A549 (cell line): ENCODE results near the gene STX18. TPM values are rescaled to one million over a fixed set of nuclear protein-coding genes. Genes with fewer than 3 reads are reported as not detected.

Source experiments
- ATAC-seq, 2 experiments: fragments of 200-7000 bp in 1 of 2; fragments of >200 bp in 1 of 2; cut with Nextera tagmentation in 1 of 2; cut with Tn5 transposase in 1 of 2; 3 replicates each; pipeline versions ENCODE4 v1.8.0 to v1.9.1; 2018 to 2020; ENCODE audit warnings: mild to moderate bottlenecking in 1 of 2, moderate library complexity in 1 of 2
- CTCF ChIA-PET: fragments of 300-600 bp; sonication (Branson Sonifier 250); formaldehyde crosslinking; extraction: SDS; loops from one replicate; lab custom pipeline; 2021; ENCODE audit warnings: antibody characterized with exemption, inconsistent platforms; lab: Yijun Ruan, JAX
- POLR2A ChIA-PET: fragments of 350-600 bp; formaldehyde crosslinking; extraction: SDS; loops from one replicate; lab custom pipeline; 2021; ENCODE audit warnings: antibody characterized with exemption, inconsistent platforms; lab: Yijun Ruan, JAX
- DNase-seq, 2 experiments: peaks; one replicate each; pipeline versions ENCODE4 v3.0.0 to v3.0.0-alpha.2; 2011 to 2016; ENCODE audit warnings: low read depth in 1 of 2, low spot score in 1 of 2
- FAIRE-seq: peaks from 2 replicates; lab custom pipeline; 2011; peaks lifted over from hg19 to GRCh38; lab: Jason Lieb, UNC
- H3K27ac ChIP-seq, 2 experiments: fragments of >200 bp; sonication (Bioruptor Twin); formaldehyde crosslinking; 3 replicates each; pipeline ENCODE4 v1.5.1; 2016 to 2017
- H3K4me1 ChIP-seq: fragments of >200 bp; sonication (Bioruptor Twin); formaldehyde crosslinking; 3 replicates; pipeline ENCODE4 v1.6.1; 2016
- H3K4me2 ChIP-seq: fragments of >200 bp; sonication (Bioruptor Twin); formaldehyde crosslinking; 3 replicates; pipeline ENCODE4 v1.6.1; 2016
- H3K4me3 ChIP-seq: fragments of >200 bp; sonication (Bioruptor Twin); formaldehyde crosslinking; 3 replicates; pipeline ENCODE4 v1.5.1; 2016
- H3K9me3 ChIP-seq: fragments of >200 bp; sonication (Bioruptor Twin); formaldehyde crosslinking; 3 replicates; pipeline ENCODE4 v1.6.1; 2016
- BHLHE40 ChIP-seq: IDR thresholded peaks from 2 replicates; pipeline ENCODE4 v1.6.1; 2012; ENCODE audit warnings: low read depth, low read length, inconsistent platforms
- CEBPB ChIP-seq, 2 experiments: fragments of >200 bp in 1 of 2; sonication (Bioruptor Twin) in 1 of 2; formaldehyde crosslinking in 1 of 2; IDR thresholded peaks; 2 replicates each; pipeline ENCODE4 v1.6.1; 2012 to 2016
- EHMT2 ChIP-seq: fragments of 200-600 bp; sonication (generic); IDR thresholded peaks from 2 replicates; pipeline ENCODE4 v1.6.1; 2016; ENCODE audit warnings: antibody characterized with exemption, low read depth, mild to moderate bottlenecking, moderate library complexity
- EP300 ChIP-seq, 2 experiments: fragments of >200 bp; sonication (Bioruptor Twin); formaldehyde crosslinking; IDR thresholded peaks; 2 replicates in 1 of 2; 3 replicates in 1 of 2; pipeline ENCODE4 v1.6.1; 2016 to 2017
- FOSL2 ChIP-seq, 2 experiments: fragments of 450-650 bp in 1 of 2; fragments of >200 bp in 1 of 2; sonication (Bioruptor Twin) in 1 of 2; formaldehyde crosslinking; IDR thresholded peaks; 2 replicates each; pipeline versions ENCODE4 v1.5.0 to v1.6.1; 2016 to 2020; ENCODE audit warnings: mild to moderate bottlenecking in 1 of 2, moderate library complexity in 1 of 2
- GATA3 ChIP-seq: IDR thresholded peaks from 2 replicates; pipeline ENCODE4 v1.6.1; 2012; ENCODE audit warnings: borderline replicate concordance
- JUNB ChIP-seq: fragments of >200 bp; sonication (Bioruptor Twin); formaldehyde crosslinking; IDR thresholded peaks from 2 replicates; pipeline ENCODE4 v1.6.1; 2016
- MAZ ChIP-seq: fragments of 150-350 bp; IDR thresholded peaks from 2 replicates; pipeline ENCODE4 v1.6.1; 2014; ENCODE audit warnings: antibody characterized with exemption, low read depth, low read length, borderline replicate concordance
- NR3C1 ChIP-seq: fragments of >200 bp; sonication (Bioruptor Twin); formaldehyde crosslinking; IDR thresholded peaks from 3 replicates; pipeline ENCODE4 v1.6.1; 2017
- PHF8 ChIP-seq: fragments of 200-600 bp; sonication (generic); IDR thresholded peaks from 2 replicates; pipeline ENCODE4 v1.6.1; 2016; ENCODE audit warnings: low read depth, mild to moderate bottlenecking, antibody characterized with exemption, moderate library complexity, borderline replicate concordance
- RARB ChIP-seq: fragments of 250-450 bp; sonication (Bioruptor Pico); IDR thresholded peaks from 2 replicates; pipeline ENCODE4 v1.8.0; 2021; ENCODE audit warnings: mild to moderate bottlenecking, moderate library complexity
- RFX5 ChIP-seq: fragments of 450-650 bp; IDR thresholded peaks from 2 replicates; pipeline ENCODE4 v1.7.1; 2014; ENCODE audit warnings: antibody characterized with exemption, mild to moderate bottlenecking, moderate library complexity
- ZFP36 ChIP-seq: fragments of 450-650 bp; IDR thresholded peaks from 2 replicates; pipeline ENCODE4 v1.6.1; 2014; ENCODE audit warnings: borderline replicate concordance; ENCODE audit not compliant: partially characterized antibody
- WGBS: methylation state at CpG from one replicate; pipeline ENCODE4 v1.1.6; 2017; ENCODE audit errors: missing lambda C conversion rate; 5-methylcytosine and 5-hydroxymethylcytosine counted together
- polyA plus RNA-seq, 4 experiments: library from polyadenylated mRNA; depleted of rRNA in 3 of 4; stranded (reverse); fragments of >200 nt; fragmentation: RNase III in 1 of 4; extraction: RNeasy Plus Mini Kit Qiagen cat#74134 plus additional on column Dnase treatment in 1 of 4; gene quantifications; 2 replicates in 3 of 4; 3 replicates in 1 of 4; pipeline ENCODE4 v1.2.3, GENCODE V29; 2011 to 2017
- TF ChIP-seq, protein P1 (sequence below): fragments of 200-600 bp; sonication (generic); IDR thresholded peaks from 2 replicates; pipeline ENCODE4 v1.6.1; 2016; ENCODE audit warnings: antibody characterized with exemption, mild to moderate bottlenecking, moderate library complexity
- TF ChIP-seq, protein P2 (sequence below): fragments of 250-450 bp; sonication (Bioruptor Pico); IDR thresholded peaks from 2 replicates; pipeline ENCODE4 v1.5.0; 2020; ENCODE audit warnings: low read depth, mild to moderate bottlenecking, moderate library complexity
- TF ChIP-seq, protein P3 (sequence below): IDR thresholded peaks from 2 replicates; pipeline ENCODE4 v1.6.1; 2012; ENCODE audit warnings: low read depth, borderline replicate concordance
- TF ChIP-seq, protein P4 (sequence below): fragments of 150-350 bp; IDR thresholded peaks from 2 replicates; pipeline ENCODE4 v1.6.1; 2014; ENCODE audit warnings: low read depth, mild to moderate bottlenecking, low read length

Gene STX18
- polyA plus RNA-seq, 2 of the 4 experiments (the other 2 are of a cell fraction) = 13.4 to 19.6 TPM

DNA sequence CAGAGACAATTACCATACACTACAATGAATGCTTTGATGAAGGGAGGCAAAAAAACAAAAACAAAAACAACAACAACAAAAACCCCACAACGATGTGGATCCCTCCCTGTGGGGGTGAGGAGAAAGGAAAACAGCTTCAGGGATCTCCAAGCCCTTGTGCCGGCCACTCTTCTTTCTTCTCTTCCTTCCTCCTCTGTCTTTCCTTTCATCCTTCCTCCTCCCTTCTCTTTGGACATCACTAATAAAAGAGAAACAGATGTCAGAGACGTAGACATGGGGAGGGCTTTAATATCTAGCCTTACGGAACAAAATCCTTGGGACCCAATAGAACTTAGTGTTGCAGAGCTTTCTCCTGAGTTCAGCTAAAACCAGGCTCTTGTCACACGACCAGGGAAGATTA lies 18.8 kb upstream of the STX18 start:
- H3K27ac ChIP-seq = no peak overlapping the region
- ATAC-seq = no peak
- no peak overlapping the region for H3K4me2 ChIP-seq
- ChIA-PET POLR2A (no interaction called here), CTCF (interaction anchor here (2.2 kb wide), 1 partner anchor 12 kb away, joined by 5 read pairs; no protein-coding TSS in a partner anchor)
- FAIRE-seq = no peak
- TF ChIP-seq GATA3 = no peak
- no peak for TF ChIP-seq EP300 (IDR thresholded peaks at IDR 0.05)
- no peak for TF ChIP-seq CEBPB (IDR thresholded peaks at IDR 0.05)
- TF ChIP-seq, protein P1, sequence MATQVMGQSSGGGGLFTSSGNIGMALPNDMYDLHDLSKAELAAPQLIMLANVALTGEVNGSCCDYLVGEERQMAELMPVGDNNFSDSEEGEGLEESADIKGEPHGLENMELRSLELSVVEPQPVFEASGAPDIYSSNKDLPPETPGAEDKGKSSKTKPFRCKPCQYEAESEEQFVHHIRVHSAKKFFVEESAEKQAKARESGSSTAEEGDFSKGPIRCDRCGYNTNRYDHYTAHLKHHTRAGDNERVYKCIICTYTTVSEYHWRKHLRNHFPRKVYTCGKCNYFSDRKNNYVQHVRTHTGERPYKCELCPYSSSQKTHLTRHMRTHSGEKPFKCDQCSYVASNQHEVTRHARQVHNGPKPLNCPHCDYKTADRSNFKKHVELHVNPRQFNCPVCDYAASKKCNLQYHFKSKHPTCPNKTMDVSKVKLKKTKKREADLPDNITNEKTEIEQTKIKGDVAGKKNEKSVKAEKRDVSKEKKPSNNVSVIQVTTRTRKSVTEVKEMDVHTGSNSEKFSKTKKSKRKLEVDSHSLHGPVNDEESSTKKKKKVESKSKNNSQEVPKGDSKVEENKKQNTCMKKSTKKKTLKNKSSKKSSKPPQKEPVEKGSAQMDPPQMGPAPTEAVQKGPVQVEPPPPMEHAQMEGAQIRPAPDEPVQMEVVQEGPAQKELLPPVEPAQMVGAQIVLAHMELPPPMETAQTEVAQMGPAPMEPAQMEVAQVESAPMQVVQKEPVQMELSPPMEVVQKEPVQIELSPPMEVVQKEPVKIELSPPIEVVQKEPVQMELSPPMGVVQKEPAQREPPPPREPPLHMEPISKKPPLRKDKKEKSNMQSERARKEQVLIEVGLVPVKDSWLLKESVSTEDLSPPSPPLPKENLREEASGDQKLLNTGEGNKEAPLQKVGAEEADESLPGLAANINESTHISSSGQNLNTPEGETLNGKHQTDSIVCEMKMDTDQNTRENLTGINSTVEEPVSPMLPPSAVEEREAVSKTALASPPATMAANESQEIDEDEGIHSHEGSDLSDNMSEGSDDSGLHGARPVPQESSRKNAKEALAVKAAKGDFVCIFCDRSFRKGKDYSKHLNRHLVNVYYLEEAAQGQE = no peak
- TF ChIP-seq NR3C1 = no peak
- no peak for DNase-seq
- no peaks in the 10 kb centered on the region for H3K4me1 ChIP-seq
- no peaks in the 10 kb centered on the region for H3K9me3 ChIP-seq
- H3K4me3 ChIP-seq = no peak overlapping the region
- WGBS = 68% methylated on average over 5 of the region's 5 CpGs

DNA sequence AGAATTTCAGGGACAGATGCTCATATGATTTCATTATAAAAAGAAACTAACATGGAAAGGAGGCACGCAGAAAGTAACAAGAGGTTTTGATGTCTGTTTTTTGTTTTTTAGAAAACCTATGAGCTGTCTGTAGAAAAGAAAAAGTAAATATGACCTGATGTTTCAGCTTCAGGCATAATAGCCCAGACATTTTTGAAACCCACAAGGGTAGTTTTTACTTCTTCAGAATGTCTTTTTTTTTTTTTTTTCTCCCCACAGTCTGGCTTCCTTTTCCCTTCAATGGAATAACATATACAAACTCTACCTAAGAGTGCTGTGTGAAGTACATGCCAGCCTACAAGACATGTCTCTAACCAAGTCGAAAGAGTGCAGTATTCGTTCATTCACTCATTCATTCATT lies 18.3 kb upstream of the STX18 start:
- Histone ChIP-seq H3K4me3 (no peak overlapping the region), H3K4me1 (no peaks in the 10 kb centered on the region), H3K9me3 (no peaks in the 10 kb centered on the region), H3K27ac (no peak overlapping the region)
- POLR2A ChIA-PET = no interaction called here
- WGBS = 73% methylated on average over 3 of the region's 3 CpGs
- FAIRE-seq (no peak), DNase-seq (no peak)
- CTCF ChIA-PET = interaction anchor here (0.6 to 2.2 kb wide), 4 partner anchors 13 to 939 kb away, joined by 3 to 5 read pairs (median 3); no protein-coding TSS in a partner anchor
- no peak for TF ChIP-seq RARB (CRISPR knock-in tag)
- TF ChIP-seq EHMT2 = no peak
- no peak for TF ChIP-seq MAZ
- TF ChIP-seq, protein P2, sequence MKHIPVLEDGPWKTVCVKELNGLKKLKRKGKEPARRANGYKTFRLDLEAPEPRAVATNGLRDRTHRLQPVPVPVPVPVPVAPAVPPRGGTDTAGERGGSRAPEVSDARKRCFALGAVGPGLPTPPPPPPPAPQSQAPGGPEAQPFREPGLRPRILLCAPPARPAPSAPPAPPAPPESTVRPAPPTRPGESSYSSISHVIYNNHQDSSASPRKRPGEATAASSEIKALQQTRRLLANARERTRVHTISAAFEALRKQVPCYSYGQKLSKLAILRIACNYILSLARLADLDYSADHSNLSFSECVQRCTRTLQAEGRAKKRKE = no peak
- TF ChIP-seq, protein P3, sequence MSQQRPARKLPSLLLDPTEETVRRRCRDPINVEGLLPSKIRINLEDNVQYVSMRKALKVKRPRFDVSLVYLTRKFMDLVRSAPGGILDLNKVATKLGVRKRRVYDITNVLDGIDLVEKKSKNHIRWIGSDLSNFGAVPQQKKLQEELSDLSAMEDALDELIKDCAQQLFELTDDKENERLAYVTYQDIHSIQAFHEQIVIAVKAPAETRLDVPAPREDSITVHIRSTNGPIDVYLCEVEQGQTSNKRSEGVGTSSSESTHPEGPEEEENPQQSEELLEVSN = no peak
- TF ChIP-seq RFX5 = no peak
- no peak for TF ChIP-seq FOSL2 (IDR thresholded peaks at IDR 0.05)
- TF ChIP-seq FOSL2 (CRISPR knock-in tag; IDR thresholded peaks at IDR 0.05) = no peak
- TF ChIP-seq BHLHE40 = no peak
- TF ChIP-seq, protein P1 = no peak
- TF ChIP-seq, protein P4, sequence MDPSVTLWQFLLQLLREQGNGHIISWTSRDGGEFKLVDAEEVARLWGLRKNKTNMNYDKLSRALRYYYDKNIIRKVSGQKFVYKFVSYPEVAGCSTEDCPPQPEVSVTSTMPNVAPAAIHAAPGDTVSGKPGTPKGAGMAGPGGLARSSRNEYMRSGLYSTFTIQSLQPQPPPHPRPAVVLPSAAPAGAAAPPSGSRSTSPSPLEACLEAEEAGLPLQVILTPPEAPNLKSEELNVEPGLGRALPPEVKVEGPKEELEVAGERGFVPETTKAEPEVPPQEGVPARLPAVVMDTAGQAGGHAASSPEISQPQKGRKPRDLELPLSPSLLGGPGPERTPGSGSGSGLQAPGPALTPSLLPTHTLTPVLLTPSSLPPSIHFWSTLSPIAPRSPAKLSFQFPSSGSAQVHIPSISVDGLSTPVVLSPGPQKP = no peak
- TF ChIP-seq ZFP36 = no peak
- no peak for TF ChIP-seq PHF8
- no peak for TF ChIP-seq JUNB
- TF ChIP-seq, all 56 proteins: peak for 0
- no peak overlapping the region for H3K4me2 ChIP-seq
- ATAC-seq = no peak
